T47D (cell line): ENCODE results near the gene ADGRB2.
"Not testable (repeated sequence)": the region's sequence is repeated elsewhere in the genome, so short reads cannot be mapped to it uniquely, and the experiment has no call there.

Experiments used
- DNase-seq, 2 experiments: peaks; one replicate each; pipeline versions ENCODE4 v3.0.0 to v3.0.0-alpha.2; 2011 to 2012; ENCODE audit warnings: low read depth in 1 of 2, low spot score in 1 of 2
- JUND ChIP-seq: IDR thresholded peaks from 2 replicates; pipeline ENCODE4 v1.6.1; 2012; ENCODE audit warnings: low read depth
- in situ Hi-C: cut with HindIII; loops from 2 replicates; pipeline ENCODE4 v1.10.0; 2016; ENCODE audit warnings: low sequenced_read_pairs, low pct_unique_long_range_greater_than_20kb

ADGRB2 gene

DNA sequence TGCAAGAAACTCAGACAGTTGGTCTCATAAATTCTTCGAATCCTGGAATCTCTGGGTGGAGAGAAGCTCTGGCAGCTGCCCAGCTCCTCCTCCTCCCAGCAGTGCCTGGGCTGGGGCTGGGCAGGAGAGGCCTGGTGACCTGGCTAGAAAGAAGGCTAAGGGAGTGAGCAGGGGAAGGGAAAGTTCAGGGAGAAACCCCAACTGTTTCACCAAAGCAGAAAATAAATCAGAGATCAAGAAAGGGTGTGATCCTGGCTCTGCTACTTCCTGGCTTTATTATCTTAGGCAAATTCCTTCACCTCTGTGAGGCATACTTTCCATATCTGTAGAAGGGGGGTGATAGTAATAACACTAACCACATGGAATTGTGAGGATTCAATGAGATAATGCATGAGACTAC is 51.5 kb downstream of the ADGRB2 start:
- in situ Hi-C loops = no loop called here
- no peak for TF ChIP-seq JUND
- no peak for DNase-seq

DNA sequence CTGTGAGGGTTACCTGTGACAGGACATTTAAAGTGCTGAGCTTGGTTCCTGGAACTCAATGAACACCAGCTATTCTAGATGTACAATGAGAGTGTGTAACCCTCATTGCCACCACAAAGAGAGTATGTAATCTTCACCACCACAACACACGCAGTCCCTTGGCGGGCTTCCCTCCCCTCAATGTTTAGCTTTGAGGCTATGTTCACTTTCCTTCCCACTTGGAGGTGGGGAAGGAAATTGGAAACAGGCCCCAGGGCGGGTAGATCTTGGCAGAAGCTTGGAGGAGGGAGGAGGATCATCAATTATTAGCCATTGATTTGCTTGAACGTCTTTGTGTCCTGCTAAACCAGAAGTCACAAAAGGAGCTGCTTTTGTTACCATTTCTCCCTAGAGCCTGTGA is 52.1 kb downstream of the ADGRB2 start:
- in situ Hi-C loops = no loop called here
- no peak for TF ChIP-seq JUND
- DNase-seq = no peak

DNA sequence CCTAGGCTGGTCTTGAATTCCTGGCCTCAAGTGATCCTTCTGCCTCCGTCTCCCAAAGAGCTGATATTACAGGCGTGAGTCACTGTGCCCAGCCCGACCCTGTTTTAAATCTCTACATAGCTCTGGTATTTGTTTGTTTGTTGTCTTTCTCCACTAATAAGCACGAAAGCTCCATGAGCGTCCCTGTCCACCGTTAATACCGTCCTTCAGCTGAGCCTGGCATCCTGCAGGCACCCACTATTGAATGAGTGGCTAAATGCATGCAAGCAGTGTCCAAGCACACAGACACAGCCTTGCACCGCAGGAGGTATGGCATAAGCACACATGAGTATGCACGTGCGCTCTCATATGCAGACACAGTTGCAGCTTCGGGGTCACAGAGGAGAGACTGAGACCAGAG is 55.8 kb downstream of the ADGRB2 start:
- no peak for TF ChIP-seq JUND
- in situ Hi-C loops = no loop called here
- DNase-seq = no peak

DNA sequence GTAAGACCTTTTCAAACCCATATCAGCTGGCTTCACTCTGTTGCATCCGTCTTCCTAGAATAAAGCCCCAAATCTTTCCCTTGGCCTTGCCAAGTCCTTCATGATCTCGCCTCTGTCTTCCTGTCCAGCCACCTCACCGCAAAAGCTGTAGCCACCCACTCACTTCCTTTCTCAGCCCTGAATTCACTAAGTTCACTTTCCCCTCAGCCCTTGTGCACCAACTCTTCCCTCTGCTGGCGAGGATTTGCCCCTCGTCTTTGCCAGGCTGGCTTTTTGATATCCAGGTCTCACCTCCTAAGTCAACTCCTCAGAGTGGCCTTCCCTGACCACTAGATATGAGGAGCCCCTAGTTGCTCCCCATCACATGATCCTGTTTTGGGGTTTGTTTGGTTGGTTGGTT is 56.4 kb downstream of the ADGRB2 start:
- in situ Hi-C loops = no loop called here
- no peak for TF ChIP-seq JUND

DNA sequence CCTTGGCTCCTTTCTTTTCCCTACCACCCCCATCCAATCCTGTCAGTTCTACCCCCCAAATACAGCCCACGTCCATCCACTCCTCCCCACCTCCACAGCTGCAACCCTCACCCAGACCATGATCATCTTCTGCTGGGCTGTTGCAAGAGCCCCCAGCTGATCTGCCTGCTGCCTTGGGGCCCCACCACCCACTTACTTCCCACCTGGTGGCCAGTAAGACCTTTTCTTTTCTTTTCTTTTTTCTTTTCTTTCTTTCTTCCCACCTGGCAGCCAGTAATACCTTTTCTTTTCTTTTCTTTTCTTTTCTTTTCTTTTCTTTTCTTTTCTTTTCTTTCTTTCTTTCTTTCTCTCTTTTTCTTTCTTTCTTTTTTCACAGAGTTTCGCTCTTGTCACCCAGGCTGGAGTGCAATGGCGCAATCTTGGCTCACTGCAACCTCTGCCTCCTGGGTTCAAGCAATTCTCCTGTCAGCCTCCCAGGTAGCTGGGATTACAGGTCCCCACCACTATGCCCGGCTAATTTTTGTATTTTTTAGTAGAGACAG is 57.0 kb downstream of the ADGRB2 start:
- in situ Hi-C loops, DNase-seq: not testable (repeated sequence)

More for the DNA sequence above, 56.4 kb downstream of the ADGRB2 start:
- no peak for DNase-seq

DNA sequence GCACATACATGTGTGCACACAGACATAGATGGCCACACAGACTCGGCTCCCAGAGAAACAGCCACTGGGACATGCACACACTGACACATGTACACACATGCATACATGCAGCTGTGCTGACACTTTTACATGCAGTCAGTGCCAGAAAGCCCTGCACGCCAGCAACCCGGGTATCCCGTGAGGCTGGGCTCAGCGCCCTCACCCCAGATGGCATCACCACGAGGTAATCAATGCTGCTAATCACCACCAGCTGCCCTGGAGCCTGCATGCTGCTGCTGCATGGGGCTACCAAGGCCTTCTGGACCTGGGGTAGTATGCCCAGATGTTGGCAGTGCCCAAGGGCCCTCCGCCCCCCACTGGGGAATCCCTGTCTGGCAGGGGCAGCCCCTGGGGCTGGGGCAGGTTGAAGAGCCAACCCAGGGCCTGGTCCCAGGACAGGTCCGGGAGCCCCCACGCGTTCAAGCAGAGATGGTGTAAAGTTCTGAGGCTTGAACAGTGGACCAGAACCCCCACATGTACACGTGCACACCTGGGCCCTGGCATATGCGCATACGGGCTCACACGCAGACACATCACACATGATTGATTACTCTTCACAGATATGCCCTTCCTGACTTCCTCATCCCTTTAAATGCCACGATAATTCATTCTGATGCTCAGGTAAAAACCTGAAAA is 57.6 kb downstream of the ADGRB2 start:
- no peak for DNase-seq
- in situ Hi-C loops = no loop called here
- TF ChIP-seq JUND = no peak

DNA sequence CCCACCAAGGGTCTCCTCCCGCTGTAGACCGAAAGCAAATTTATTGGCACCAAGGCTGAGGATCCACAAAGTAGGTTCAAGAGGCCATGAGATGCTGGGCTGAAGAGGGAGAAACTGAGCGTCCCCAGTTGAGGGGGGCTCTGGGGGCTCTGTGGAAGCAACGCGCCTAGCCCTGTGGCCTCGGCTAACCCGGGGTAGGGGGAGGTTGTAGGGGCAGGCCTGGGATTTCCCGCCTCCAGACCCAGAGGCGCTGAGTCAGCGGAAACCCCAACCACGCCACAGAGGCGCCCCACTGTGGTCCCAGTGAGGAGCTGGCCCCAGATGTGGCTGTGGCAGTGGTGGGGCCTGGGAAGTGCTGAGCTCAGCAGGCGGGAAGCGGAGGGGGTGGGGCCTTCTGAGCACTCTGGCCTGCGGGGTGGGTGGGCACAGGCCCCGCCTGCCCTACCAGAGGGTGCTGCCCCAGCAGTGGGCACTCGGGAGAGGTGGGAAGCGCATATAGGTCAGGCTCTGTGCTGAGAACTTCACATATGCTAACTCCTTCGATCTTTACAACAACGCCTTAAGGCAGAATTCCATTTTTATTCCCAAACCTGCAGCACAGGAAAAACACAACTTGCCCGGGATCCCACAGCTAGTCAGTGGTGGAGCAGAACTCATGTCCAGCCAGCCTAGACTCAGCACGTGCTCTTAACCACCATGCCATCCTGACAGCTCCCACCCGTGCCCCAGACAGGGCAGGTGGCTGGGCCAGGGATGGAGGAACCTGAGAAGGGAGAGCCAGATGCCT is 58.9 kb downstream of the ADGRB2 start:
- no peak for TF ChIP-seq JUND
- in situ Hi-C loops = no loop called here
- DNase-seq = peak in 1 of 2 experiments; percentile 72

DNA sequence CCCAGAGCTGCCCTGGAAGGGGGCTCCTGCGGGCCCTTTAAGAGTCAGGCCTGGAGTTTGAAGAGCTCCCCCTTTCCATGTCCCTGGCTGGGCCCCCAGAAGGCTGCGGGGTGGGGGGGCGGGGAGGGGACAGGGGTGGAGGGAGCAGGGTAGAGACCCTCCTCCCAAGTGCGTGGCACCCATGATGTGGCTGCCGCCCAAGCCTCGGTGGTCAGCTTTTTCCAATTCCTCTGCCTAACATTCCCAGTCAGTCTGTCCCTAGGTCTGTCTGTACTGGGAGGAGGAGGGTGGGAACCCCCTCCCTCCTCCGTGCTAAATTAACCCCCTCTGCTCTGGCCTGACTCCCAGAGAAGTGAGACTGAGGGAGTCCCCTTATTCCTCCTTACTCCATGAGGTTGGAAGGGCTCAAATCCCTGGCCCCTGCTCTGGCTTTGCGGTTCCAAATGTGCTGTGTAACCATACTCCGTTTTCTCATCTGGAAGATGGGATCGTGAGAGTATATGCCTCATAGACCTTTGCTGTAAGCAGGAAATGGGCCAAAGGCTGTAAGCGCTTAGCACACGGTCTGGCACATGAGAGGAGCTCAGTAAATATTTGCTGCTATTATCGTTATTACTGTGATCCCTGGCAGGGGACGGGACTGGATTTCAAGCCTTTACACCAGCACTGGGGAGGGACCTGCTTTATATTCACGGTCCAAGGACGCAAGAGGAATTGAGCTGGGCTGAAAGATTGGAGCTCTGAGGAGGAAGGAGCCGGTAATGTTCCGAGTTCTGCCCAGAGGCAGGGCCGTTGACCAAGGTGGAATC is 59.7 kb downstream of the ADGRB2 start:
- DNase-seq = peak; percentile 28 to 56
- no peak for TF ChIP-seq JUND
- in situ Hi-C loops = no loop called here

DNA sequence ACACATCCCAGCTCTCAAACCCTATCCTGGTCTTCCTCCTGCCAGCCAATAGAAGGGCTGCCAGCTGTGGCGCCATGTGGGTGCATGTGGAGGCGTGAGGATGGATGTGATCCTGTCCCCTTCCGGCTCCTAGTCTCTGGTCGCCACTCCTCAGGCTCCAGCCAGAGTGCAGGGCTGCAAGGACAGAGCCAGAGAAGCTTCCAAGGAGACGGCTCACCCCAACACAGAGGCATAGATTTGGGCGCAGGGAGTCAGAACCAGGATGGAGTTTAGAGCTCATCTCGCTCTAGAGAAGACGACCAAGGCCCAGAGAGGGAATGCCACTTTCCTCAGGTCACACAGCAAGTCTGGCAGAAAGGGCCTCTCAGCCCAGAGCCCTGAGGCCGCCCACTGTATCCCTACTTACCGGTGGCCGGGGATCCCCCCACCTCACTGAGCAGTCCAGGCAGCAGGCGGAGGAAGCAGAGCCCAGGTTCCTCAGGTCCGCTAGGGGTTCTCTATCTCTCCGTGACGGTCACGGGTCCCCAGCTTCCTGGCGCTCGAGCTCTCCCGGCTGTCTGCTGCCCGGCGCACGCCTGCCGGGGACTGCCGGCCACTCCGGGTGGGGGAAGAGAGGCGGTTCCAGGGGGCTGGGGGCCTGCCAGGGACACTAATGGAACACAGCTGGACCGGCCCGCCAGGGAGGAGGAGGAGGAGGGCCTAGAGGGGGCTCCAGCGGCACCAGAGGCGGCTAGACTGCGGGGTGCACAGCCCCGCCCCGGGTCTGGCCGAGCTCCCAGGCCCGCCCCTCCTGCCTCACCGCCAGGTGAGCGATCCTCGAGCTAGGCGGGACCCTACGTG is 60.5 kb downstream of the ADGRB2 start, which contains the start of gene COL16A1:
Gene COL16A1, minus strand, starts transcription at position 587 of the 840 bp plus-strand sequence. CDS start 1,824 bp downstream, outside the sequence.
- DNase-seq = no peak
- in situ Hi-C loops = no loop called here
- no peak for TF ChIP-seq JUND

DNA sequence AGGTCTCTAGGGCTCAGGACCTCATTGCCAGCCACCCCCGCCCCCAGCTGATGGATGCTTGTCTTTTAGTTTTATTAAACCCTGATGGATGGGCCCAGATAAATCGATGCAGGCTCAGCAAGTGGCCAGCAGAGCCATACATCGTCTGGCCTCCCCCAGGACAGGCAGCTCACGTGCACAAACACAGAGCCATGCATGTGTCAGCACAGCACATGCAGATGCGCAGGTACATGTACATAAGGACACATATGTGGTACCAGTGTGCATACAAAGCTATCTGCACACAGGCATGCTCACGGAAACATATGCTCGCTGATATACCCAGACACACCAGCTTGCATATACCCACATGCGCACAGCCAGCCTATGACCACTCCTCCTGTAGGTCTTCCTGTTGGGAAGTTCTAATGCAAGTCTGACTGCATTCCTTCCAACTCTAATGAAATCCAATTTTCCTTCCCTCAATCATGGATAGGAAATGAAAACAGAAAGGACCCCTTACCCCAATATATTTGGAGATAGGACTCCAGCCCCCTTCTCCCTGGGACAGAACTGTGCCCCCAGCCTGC is 61.2 kb downstream of the ADGRB2 start:
- in situ Hi-C loops = no loop called here
- TF ChIP-seq JUND = no peak
- DNase-seq = no peak

DNA sequence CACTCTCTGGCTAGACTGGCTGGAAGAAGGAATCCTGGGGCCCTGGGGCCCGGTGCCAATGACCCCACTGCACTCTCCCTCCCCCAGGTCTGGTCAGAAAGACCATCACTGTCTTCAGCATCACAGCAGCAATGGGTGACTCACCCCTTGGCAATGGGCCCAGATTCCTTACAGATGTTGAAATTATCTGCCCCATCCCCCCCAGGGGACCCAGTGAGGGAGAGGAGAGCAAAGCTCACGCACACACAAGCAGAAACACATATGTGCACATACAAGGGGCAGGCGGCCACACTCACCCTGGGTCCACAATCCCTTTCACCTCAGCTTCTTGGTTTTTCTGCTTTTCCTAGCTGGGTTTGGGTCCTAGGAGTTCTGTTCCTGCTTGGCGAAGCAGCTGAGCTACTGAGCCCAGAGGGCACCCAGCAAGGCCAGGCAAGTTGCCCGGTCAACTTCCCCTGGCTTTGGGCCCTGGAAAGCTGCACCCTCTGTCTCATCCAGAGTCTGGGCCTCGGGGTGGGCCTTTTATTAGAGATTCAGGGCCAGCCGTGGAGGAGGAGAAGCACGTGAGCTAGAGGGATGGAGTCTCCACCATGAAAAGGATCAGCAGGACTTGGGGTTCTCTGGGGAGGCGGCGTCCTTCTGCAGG is 62.9 kb downstream of the ADGRB2 start:
- TF ChIP-seq JUND = no peak
- in situ Hi-C loops = no loop called here
- peak; percentile 27 to 29 for DNase-seq
